ENCODE measurements around the gene CD37. TPM values are rescaled to one million over a fixed set of nuclear protein-coding genes. Genes with fewer than 3 reads are reported as not detected.
"Not testable (repeated sequence)": the region's sequence is repeated elsewhere in the genome, so short reads cannot be mapped to it uniquely, and the experiment has no call there.

The CD37 gene
- total RNA-seq, 1 donor from 2014 or later: not detected

DNA sequence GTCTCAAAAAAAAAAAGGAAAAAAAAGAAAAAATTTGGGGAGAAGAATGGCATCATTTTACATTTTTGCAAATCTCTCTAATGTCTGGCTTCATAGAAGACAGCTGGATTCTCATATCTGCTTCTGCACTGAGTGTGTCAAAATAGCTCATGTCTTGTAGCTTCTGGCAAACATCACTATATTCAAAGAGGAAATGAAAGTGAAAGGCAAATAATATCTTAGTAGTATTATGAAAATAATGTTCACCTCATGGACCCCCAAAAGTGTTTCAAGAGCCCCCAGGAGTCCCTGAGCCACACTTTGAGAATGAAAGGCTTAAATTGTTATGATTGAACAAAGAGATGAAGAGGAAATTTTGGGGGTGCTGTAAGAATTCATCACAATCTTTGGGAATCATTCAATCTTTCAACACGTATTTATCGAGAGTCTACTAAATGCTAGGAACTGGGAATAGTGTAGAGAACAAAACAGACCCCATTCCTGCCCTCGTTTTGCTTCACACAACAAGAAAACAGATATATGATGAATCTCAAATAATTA is 9.0 kb upstream of the CD37 start:
- TF ChIP-seq, protein P1, sequence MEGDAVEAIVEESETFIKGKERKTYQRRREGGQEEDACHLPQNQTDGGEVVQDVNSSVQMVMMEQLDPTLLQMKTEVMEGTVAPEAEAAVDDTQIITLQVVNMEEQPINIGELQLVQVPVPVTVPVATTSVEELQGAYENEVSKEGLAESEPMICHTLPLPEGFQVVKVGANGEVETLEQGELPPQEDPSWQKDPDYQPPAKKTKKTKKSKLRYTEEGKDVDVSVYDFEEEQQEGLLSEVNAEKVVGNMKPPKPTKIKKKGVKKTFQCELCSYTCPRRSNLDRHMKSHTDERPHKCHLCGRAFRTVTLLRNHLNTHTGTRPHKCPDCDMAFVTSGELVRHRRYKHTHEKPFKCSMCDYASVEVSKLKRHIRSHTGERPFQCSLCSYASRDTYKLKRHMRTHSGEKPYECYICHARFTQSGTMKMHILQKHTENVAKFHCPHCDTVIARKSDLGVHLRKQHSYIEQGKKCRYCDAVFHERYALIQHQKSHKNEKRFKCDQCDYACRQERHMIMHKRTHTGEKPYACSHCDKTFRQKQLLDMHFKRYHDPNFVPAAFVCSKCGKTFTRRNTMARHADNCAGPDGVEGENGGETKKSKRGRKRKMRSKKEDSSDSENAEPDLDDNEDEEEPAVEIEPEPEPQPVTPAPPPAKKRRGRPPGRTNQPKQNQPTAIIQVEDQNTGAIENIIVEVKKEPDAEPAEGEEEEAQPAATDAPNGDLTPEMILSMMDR (conservative IDR thresholded peaks at IDR 0.05): no peak
- Mint-ChIP-seq H3K4me1 (ENCODE audit: unreplicated experiment) (peaks cover 7% of the 10 kb centered on the region), H3K36me3 (peaks cover 20% of the 10 kb centered on the region), H3K4me3 (no peak overlapping the region), H3K9me3 (peaks cover 9% of the 10 kb centered on the region), H3K27ac (no peak overlapping the region), H3K27me3 (no peaks in the 10 kb centered on the region)
- no peak for DNase-seq (ENCODE audit: extremely low spot score, unreplicated experiment)

DNA sequence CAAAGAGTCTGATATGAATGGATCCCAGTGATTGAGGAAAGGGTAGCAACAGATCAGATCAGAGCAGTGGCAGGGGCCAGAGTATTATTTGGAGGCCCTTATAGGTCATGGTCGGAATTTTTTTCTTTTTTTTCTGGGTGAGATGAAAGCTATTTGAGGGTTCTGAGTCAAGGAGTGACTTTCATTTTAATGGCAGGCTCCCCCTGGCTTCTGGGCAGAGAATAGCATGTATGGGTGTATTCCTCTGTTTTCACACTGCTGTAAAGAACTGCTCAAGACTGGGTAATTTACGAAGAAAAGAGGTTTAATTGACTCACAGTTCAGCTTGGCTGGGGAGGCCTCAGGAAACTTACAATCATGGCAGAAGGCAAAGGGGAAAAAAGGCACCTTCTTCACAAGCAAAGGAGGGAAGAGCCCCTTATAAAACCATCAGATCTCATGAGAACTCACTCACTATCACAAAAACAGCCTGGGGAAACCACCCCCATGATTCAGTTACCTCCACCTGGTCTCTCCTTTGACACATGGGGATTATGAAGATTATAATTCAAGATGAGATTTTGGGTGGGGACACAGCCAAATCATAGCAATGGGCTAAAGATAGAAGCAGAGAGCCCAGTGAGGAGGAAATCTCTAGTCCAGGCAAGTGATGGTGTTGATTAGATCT is 7.2 kb upstream of the CD37 start:
- peak; percentile 24 for DNase-seq (ENCODE audit: extremely low spot score, unreplicated experiment)
- Mint-ChIP-seq H3K4me3 (no peak overlapping the region), H3K27ac (no peak overlapping the region), H3K27me3 (no peaks in the 10 kb centered on the region), H3K36me3 (peaks cover 17% of the 10 kb centered on the region), H3K9me3 (peaks cover 6% of the 10 kb centered on the region), H3K4me1 (ENCODE audit: unreplicated experiment) (peaks cover 7% of the 10 kb centered on the region)
- TF ChIP-seq, protein P1 (conservative IDR thresholded peaks at IDR 0.05): peak; percentile 73

DNA sequence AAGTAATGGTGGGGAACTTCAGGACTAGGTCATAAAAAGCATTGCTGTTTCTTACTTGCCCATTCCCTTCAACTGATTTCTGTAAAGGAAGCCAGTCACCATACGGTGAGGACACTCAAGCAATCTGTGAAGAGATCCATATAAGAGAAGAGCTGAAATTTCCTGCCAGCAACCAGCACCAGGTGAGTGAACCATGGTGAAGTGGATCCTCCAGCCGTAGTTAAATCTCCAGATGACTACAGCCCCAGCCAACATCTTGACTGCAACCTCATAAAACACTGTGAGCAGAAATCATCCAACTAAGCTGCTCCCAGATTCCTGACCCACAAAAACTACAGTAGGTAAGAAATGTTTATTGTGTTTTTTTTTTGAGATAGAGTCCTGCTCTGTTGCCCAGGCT is 6.5 kb upstream of the CD37 start:
- no peaks in the 10 kb centered on the region for H3K27me3 Mint-ChIP-seq
- DNase-seq (ENCODE audit: extremely low spot score, unreplicated experiment): no peak
- H3K4me3 Mint-ChIP-seq: no peak overlapping the region
- H3K27ac Mint-ChIP-seq: no peak overlapping the region
- H3K9me3 Mint-ChIP-seq: no peaks in the 10 kb centered on the region
- H3K4me1 Mint-ChIP-seq (ENCODE audit: unreplicated experiment): peaks cover 10% of the 10 kb centered on the region
- H3K36me3 Mint-ChIP-seq: peaks cover 17% of the 10 kb centered on the region
- TF ChIP-seq, protein P1 (conservative IDR thresholded peaks at IDR 0.05): no peak

DNA sequence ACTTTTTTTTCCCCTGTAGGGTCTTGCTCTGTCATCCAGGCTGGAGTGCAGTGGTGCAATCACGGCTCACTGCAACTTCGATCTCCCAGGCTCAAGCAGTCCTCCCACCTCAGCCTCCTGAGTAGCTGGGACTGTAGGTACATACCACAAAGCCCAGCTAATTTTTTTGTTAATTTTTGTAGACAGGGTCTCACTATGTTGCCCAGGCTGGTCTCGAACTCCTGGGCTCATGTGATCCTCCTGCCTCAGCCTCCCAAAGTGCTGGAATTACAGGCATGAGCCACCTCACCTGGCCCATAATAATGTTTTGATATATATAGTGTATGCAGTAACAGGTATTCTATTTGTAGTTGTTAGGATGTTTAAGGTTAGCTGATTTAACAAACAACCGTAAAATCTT is 4.0 kb upstream of the CD37 start:
- not testable (repeated sequence) for DNase-seq (ENCODE audit: extremely low spot score, unreplicated experiment); H3K27me3 Mint-ChIP-seq; H3K9me3 Mint-ChIP-seq; H3K27ac Mint-ChIP-seq
- Mint-ChIP-seq H3K4me3 (peak overlapping the region; percentile 41), H3K4me1 (ENCODE audit: unreplicated experiment) (peaks cover 10% of the 10 kb centered on the region), H3K36me3 (peaks cover 17% of the 10 kb centered on the region)

DNA sequence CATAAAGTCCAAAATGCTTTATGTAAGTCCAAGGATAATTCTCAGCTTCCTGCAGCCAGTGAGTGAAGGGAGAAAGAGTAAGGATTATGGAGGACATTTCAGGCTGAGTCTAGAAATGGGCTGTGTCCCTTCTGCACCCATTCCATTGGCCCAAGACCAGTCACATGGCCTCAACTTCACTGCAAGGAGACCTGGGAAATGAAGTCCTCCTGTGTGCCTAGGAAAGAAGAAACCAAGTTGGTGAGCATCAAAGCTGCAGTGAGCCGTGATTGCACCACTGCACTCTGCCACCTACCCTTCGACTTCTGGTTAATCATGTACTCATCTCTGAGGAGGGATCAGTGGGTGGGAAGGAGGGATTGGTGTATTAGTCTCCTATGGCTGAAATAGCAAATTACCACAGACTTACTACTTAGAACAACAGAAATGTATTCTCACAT is 3.6 kb upstream of the CD37 start:
- no peak overlapping the region for H3K27ac Mint-ChIP-seq
- H3K9me3 Mint-ChIP-seq: no peaks in the 10 kb centered on the region
- TF ChIP-seq, protein P1 (conservative IDR thresholded peaks at IDR 0.05): no peak
- H3K4me3 Mint-ChIP-seq: peak overlapping the region; percentile 41
- no peaks in the 10 kb centered on the region for H3K27me3 Mint-ChIP-seq
- DNase-seq (ENCODE audit: extremely low spot score, unreplicated experiment): no peak
- H3K4me1 Mint-ChIP-seq (ENCODE audit: unreplicated experiment): peaks cover 10% of the 10 kb centered on the region
- H3K36me3 Mint-ChIP-seq: peaks cover 17% of the 10 kb centered on the region

DNA sequence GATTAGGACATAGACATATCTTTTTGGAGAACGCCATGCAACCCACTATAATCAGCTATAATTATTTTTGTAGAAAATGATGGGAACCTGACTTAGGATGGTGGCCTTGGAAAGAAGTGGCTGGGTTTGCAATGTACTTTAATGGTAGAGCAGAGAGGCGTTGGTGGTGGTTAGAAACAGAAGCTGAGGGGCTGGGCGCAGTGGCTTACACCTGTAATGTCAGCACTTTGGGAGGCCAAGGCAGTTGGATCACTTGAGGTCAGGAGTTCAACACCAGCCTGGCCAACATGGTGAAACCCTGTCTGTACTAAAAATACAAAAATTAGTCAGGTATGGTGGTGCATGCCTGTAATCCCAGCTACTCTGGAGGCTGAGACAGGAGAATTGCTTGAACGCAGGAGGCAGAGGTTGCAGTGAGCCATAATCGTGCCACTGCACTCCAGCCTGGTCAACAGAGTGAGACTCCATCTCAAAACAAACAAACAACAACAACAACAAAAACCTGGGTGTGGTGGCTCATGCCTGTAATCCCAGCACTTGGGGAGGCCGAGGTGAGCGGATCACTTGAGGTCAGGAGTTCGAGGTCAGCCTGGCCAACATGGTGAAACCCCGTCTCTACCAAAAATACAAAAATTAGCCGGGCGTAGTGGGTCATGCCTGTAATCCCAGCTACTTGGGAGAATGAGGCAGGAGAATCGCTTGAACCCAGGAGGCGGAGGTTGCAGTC is 2.4 kb upstream of the CD37 start:
- DNase-seq (ENCODE audit: extremely low spot score, unreplicated experiment); H3K4me1 Mint-ChIP-seq (ENCODE audit: unreplicated experiment); H3K27me3 Mint-ChIP-seq; H3K4me3 Mint-ChIP-seq; H3K9me3 Mint-ChIP-seq; H3K27ac Mint-ChIP-seq: not testable (repeated sequence)
- H3K36me3 Mint-ChIP-seq: peaks cover 11% of the 10 kb centered on the region

All from type B pancreatic cell (in vitro differentiated cells).